NCI-H128 (cell line): ENCODE results near the gene PGA3.
A peak's percentile ranks its signal among the peaks of the same experiment; 100 is the strongest.
"Not testable (repeated sequence)": the region's sequence is repeated elsewhere in the genome, so short reads cannot be mapped to it uniquely, and the experiment has no call there.

Source experiments
- DNase-seq: peaks from one replicate; lab custom pipeline; 2025; ENCODE audit not compliant: unreplicated experiment; lab: John Stamatoyannopoulos, UW

The PGA3 gene

GRCh38 chr11:61170566-61170965, 32.7 kb upstream of the PGA3 start:
- no peak for DNase-seq

- no peak for DNase-seq
Observed at GRCh38 chr11:61171907-61172306, 31.4 kb upstream of the PGA3 start.

- no peak for DNase-seq
Observed at GRCh38 chr11:61172356-61172755, 31.0 kb upstream of the PGA3 start.

- DNase-seq: no peak
Observed at GRCh38 chr11:61172888-61173287, 30.4 kb upstream of the PGA3 start.

- no peak for DNase-seq
Observed at GRCh38 chr11:61173456-61173855, 29.9 kb upstream of the PGA3 start.

GRCh38 chr11:61174273-61174672, 29.0 kb upstream of the PGA3 start:
- no peak for DNase-seq

GRCh38 chr11:61174949-61175348, 28.4 kb upstream of the PGA3 start:
- no peak for DNase-seq

GRCh38 chr11:61176446-61176845, 26.9 kb upstream of the PGA3 start:
- no peak for DNase-seq

- DNase-seq: not testable (repeated sequence)
Observed at GRCh38 chr11:61180205-61180604, 23.1 kb upstream of the PGA3 start.

- DNase-seq: no peak
Observed at GRCh38 chr11:61181489-61181888, 21.8 kb upstream of the PGA3 start.

- DNase-seq: no peak
Observed at GRCh38 chr11:61183645-61184044, 19.7 kb upstream of the PGA3 start.

- DNase-seq: no peak
Observed at GRCh38 chr11:61186504-61186903, 16.8 kb upstream of the PGA3 start.

GRCh38 chr11:61187505-61188130, 15.7 kb upstream of the PGA3 start:
- peak; percentile 69 for DNase-seq

GRCh38 chr11:61189933-61190332, 13.4 kb upstream of the PGA3 start:
- no peak for DNase-seq

- no peak for DNase-seq
Observed at GRCh38 chr11:61193596-61193995, 9.7 kb upstream of the PGA3 start.

GRCh38 chr11:61194169-61194671, 9.1 kb upstream of the PGA3 start:
- no peak for DNase-seq

GRCh38 chr11:61194981-61195695, 8.2 kb upstream of the PGA3 start:
- no peak for DNase-seq

- DNase-seq: no peak
Observed at GRCh38 chr11:61195719-61196118, 7.6 kb upstream of the PGA3 start.

GRCh38 chr11:61198361-61198760, 5.0 kb upstream of the PGA3 start:
- no peak for DNase-seq

- DNase-seq: no peak
Observed at GRCh38 chr11:61198948-61199523, 4.3 kb upstream of the PGA3 start.

- no peak for DNase-seq
Observed at GRCh38 chr11:61201476-61201875, 1.8 kb upstream of the PGA3 start.

- not testable (repeated sequence) for DNase-seq
Observed at GRCh38 chr11:61203873-61204272, 558 bp downstream of the PGA3 start.
